Measurements from ENCODE around the gene TRPV5. TPM values are rescaled to one million over a fixed set of nuclear protein-coding genes. Genes with fewer than 3 reads are reported as not detected.

Gene TRPV5
- total and polyA plus RNA-seq, 2 of the 8 experiments (the other 6 are each of a cell fraction or from before 2014, with no cell fraction given) = 0.03 TPM; not detected in 1

DNA sequence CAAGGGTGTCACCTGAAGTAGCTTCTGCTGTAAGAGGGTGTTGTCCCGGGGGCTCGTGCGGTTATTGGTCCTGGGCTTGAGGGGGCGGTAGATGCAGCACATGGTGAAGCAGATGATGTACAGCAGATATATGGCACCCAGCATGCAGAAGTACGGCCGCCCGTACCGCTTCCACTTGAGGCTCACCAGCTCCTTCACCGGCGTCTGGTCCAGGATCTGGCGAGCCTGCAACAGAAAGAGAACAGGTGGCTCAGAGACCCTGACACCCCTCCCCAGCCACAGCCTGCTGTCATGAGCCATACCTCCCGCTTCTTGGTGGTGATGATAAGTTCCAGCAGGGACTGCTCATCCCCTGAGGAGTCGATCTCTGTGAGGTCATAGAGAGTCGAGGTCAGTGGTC is 58.1 kb downstream of the TRPV5 start (continued):
- TF ChIP-seq TEAD4 (IDR thresholded peaks at IDR 0.05; ENCODE audit: low read depth, low read length) = no peak
- no peak for TF ChIP-seq POU5F1 (IDR thresholded peaks at IDR 0.05; ENCODE audit: low read depth, low read length)
- TF ChIP-seq HDAC6 (IDR thresholded peaks at IDR 0.05; ENCODE audit: low read depth, low read length) = no peak
- TF ChIP-seq EGR1 (IDR thresholded peaks at IDR 0.05; ENCODE audit: borderline replicate concordance, low read depth, low read length) = no peak
- TF ChIP-seq BCL11A (IDR thresholded peaks at IDR 0.05; ENCODE audit: low read depth in 2 of 2, low read length in 2 of 2) = no peak
- TF ChIP-seq SIX5 (IDR thresholded peaks at IDR 0.05; ENCODE audit: low read depth, low read length) = no peak

Measured in H1 (cell line).